GM21717 (cell line): ENCODE data around the gene SLC2A8.
A peak's percentile ranks its signal among the peaks of the same experiment; 100 is the strongest.

ENCODE experiments used
- ATAC-seq: cut with Tn5 transposase; IDR thresholded peaks from one replicate; pipeline ENCODE4 v1.9.1; 2021; ENCODE audit warnings: mild to moderate bottlenecking, moderate library complexity; ENCODE audit not compliant: unreplicated experiment

Gene SLC2A8

GRCh38 chr9:127370672-127371648, 26.0 kb upstream of the SLC2A8 start:
- ATAC-seq = no peak

DNA sequence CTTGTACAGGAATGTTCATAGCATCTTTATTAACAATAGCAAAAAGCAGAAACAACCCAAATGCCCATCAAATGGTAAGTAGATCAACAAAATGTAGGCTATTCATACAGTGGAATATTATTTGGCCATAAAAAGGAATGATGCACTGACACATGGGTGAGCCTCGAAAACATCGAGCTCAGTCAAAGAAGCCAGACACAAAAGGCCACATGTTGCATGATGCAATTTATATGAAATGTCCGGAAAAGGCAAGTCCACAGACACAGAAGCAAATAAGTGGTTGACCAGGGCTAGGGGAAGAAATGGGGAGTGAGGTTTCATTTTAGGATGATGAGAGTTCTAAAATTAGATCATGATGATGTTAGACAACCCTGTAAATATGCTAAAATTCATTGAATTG, 16.5 kb upstream of the SLC2A8 start:
- ATAC-seq = no peak

DNA sequence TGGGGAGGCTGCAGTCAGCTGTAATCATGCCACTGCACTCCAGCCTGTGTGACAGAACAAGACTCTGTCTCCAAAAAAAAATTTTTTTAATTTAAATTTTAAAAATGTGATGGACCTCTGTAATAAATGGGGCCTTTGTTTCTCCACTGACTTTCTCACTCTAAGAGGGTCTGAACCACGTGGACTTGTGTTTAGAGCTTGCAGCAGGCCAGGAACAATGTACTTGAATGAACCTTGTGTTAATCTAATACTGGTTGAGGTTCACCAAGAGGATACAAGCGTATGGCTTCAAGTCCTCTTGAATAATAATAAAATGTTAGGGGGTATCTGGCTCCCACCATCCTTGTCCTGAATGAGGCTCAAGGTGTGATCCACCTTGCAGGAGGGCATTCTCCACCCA, 14.4 kb upstream of the SLC2A8 start:
- ATAC-seq = no peak

DNA sequence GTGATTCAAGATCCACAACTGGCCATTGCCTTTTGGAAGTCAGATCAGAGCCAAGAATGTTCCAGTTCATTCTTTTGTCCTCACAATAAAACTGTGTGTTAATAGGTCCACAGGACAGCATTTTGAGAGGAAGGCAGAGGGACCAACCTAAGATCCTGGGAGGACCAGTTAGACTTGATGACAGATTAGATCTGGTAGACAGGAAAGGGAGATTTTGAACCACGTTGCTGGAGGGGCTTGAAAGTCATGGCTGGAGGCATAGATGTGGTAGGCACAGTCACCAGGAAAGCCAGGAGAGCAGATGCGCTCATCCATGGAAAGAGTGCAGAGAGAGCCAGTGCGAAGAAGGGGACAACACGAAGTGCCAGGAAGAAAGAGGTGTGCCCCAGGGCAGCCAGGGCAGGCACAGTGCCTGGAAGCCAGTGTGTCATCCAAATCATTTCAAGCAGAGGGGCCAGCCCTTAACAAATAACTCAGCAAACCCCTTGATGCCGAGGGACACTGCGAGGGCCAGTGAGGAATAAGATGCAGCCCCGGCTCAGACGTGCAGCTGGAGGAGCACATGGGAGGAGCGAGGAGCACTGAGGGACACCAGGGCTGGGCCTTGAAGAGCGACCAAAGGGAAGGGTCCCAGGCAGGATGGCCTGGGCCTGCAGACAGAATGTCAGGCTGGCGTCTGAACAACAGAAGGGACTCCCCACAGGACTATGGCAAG, 12.8 kb upstream of the SLC2A8 start:
- ATAC-seq = no peak

- no peak for ATAC-seq
Measured at GRCh38 chr9:127384901-127385300, 12.1 kb upstream of the SLC2A8 start.

- no peak for ATAC-seq
Measured at GRCh38 chr9:127386249-127386648, 10.7 kb upstream of the SLC2A8 start.

- no peak for ATAC-seq
Measured at GRCh38 chr9:127386981-127387380, 10.0 kb upstream of the SLC2A8 start.

DNA sequence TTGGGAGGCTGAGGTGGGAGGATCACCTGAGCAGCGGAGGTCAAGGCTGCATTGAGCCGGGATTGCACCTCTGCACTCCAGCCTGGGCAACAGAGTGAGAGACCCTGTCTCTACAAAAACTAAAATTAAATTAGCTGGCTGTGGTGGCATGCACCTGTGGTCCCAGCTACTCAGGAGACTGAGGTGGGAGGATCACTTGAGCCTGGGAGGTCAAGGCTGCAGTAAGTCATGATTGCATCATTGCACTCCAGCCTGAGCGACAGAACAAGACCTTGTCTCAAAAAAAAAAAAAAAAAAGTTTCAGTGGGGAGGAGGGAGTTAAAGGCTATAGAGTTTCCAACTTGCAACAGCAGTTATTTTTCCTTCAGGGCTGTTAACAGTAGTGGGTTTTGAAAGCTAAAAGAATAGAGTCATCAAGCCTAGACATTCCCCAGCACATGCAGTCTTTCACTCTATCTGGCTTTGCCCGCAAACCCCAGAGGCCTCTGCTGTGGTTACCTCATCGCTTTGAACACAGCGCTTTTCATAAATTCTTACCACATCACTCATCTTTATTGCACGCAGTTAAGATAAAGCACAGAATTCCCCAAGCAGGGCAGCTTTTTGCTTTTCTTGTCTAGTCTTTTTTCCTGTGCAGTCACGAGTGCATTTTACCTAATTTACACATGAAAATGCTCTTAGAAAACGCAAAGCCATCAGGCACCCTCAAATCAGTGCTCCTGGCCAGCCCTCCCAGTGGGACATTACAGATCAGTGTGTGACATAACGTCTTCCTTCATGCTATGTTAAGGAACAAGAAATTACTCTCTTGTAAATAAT, 8.7 kb upstream of the SLC2A8 start:
- ATAC-seq = peak; percentile 74

DNA sequence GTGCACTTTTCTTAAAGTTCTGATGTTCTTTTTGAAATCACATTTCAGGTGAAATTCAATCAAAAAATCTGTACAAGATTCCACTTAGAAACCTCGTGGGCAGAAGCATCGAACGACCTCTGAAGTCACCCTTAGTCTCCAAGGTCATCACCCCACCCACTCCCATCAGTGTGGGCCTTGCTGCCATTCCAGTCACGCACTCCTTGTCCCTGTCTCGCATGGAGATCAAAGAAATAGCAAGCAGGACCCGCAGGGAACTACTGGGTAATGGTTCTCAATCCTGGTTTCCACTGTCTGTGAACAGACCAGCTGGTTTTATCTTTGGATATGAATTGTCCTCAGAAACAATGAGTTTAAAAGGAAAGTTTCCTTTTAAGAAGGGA, 8.1 kb upstream of the SLC2A8 start:
- ATAC-seq = no peak

DNA sequence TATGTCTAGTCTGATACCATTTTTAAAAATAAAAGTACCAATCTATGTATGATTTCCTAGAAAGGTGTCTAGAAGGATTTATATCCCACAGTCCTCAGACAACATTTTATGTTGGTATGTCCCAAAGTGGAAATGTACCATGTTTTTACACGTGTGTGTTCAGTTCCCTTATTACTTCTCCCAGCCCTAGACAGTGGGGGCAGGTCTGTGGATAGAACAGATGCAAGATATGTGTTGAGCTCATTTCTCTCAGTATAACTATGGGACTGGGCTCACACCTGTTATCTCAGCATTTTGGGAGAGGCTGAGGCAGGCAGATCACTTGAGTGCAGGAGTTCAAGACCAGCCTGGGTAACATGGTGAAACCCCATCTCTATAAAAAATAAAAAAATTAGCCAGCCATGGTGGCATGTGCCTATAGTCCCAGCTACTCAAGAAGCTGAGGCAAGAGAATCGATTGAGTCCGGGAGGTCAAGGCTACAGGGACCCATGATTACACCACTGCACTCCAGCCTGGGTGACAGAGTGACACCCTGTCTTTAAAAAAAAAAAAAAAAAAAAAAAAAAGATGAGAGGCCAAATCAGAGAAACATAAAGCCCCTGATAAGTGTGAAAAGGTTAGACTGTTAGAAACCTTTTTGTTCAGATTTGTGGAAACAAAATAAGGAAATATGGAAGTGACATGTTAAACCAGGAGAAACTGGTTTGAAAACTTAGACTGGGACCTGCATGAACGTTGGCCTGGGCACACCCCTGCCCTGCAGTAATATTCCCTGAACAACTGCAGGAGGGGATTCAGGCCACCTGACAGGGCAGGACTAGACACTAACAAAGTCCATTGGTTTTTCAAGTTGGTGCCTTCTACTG, 7.4 kb upstream of the SLC2A8 start:
- no peak for ATAC-seq

DNA sequence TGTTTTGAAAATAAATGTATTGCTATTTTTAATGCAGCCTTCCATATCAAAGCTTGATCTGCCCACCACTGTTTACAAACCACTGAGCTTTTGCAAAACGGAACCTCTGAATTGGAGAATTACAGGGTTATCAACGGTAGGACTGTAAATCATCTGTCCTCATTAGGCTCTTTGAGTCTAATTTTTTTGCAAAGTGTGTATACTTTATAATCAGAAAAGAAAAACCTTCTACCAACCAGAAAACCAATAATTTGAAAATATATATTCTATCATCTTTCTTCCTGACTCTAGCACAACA, 6.8 kb upstream of the SLC2A8 start:
- ATAC-seq = no peak

- no peak for ATAC-seq
Measured at GRCh38 chr9:127390563-127390962, 6.4 kb upstream of the SLC2A8 start.

- no peak for ATAC-seq
Measured at GRCh38 chr9:127392166-127392565, 4.8 kb upstream of the SLC2A8 start.

DNA sequence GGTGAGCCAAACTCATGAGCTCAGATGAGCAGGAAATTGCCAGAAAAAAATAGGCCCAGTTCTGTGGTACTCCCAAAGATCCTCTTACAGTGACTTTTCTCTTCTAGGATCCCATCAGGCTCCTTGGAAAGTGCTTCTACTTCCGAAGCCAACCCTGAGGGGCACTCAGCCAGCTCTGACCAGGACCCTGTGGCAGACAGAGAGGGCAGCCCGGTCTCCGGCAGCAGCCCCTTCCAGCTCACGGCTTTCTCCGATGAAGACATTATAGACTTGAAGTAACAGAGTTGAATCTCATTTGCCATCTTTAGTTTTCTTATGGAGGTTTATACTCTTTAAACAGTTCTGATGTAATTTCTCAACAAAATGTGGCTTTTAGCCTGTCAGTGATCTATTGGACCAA, 4.0 kb upstream of the SLC2A8 start:
- ATAC-seq = no peak

DNA sequence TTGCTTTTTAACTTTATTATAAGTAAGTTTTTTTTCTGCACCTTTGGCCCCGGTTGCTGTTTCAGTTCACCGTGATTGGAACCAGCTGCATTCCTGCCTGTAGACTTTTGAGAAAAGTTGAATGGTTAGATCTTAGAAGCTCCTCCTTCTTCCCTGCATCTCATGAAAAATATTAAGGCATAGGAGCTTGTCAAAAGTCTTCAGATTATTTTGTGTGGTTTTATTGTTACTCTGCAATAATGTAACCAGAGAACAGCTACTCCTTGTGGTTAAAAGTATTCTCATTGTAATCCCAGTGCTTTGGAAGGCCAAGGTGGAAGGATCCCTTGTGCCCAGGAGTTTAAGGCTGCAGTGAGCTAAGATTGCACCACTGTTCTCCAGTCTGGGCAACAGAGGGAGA, 3.3 kb upstream of the SLC2A8 start:
- no peak for ATAC-seq

GRCh38 chr9:127395497-127396252, 1.3 kb upstream of the SLC2A8 start:
- ATAC-seq = no peak

DNA sequence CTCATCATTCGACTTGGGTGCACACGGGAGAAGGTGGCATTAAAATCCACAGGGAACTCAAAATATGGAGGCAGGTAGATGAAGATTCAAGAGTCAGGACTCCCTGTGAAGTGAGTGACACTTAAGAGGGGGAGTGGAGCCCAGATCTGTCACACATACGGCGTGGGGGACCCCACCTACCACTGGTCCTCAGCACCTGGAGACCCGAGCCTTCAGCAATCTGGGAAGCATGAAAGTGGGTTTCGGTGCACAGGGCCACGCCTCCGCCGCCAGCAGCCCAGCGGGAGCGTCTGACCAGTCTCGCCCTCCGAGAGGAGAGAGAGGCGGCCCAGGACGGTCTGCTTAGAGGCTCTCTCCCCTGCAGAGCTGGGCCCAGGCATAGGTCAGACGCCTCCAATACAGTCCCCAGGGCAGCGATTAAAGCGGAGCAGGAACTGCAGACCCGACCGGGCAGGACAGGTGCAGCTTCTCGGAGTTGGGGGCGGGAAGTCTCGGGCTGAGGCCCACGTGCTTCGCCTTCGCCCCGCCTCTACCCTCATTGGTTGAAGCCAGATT, 639 bp upstream of the SLC2A8 start:
- no peak for ATAC-seq

GRCh38 chr9:127397646-127398274, 791 bp downstream of the SLC2A8 start:
- ATAC-seq = no peak

- ATAC-seq = no peak
Measured at GRCh38 chr9:127398275-127398647, 1.3 kb downstream of the SLC2A8 start.
